Hepatocyte (in vitro differentiated cells): ENCODE results near the gene CEACAM21.

Source experiments
- EZH2 ChIP-seq: fragments of 200-600 bp; sonication (generic); IDR thresholded peaks from 2 replicates; pipeline ENCODE4 v1.6.1; 2016; ENCODE audit warnings: antibody characterized with exemption, mild to moderate bottlenecking, borderline replicate concordance
- EZH2phosphoT487 ChIP-seq: fragments of 200-600 bp; sonication (generic); IDR thresholded peaks from one replicate; pipeline ENCODE4 v1.6.1; 2018; ENCODE audit warnings: antibody characterized with exemption, mild to moderate bottlenecking, low read depth, moderate library complexity; ENCODE audit not compliant: unreplicated experiment, severe bottlenecking
- TF ChIP-seq, protein P1 (sequence below): fragments of 200-600 bp; sonication (generic); IDR thresholded peaks from 2 replicates; pipeline ENCODE4 v1.5.1; 2016; ENCODE audit warnings: antibody characterized with exemption, mild to moderate bottlenecking; ENCODE audit not compliant: poor library complexity

DNA sequence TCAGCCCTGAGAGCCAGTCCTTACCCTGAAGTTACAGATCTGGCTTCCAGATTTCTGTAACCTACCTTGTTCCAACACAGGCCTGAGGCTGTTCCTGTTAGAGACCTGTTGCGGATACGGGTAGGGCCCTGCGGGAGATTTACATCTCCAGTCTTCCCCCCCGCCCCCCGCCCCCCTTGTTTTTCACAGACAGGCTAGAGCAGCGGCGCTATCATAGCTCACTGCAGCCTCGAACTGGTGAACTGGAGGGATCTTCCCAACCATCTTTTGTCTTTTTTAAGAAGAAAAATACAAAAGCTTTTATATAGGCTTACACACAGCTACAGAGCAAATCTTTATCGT lies 10.6 kb upstream of the CEACAM21 start:
- TF ChIP-seq, protein P1, sequence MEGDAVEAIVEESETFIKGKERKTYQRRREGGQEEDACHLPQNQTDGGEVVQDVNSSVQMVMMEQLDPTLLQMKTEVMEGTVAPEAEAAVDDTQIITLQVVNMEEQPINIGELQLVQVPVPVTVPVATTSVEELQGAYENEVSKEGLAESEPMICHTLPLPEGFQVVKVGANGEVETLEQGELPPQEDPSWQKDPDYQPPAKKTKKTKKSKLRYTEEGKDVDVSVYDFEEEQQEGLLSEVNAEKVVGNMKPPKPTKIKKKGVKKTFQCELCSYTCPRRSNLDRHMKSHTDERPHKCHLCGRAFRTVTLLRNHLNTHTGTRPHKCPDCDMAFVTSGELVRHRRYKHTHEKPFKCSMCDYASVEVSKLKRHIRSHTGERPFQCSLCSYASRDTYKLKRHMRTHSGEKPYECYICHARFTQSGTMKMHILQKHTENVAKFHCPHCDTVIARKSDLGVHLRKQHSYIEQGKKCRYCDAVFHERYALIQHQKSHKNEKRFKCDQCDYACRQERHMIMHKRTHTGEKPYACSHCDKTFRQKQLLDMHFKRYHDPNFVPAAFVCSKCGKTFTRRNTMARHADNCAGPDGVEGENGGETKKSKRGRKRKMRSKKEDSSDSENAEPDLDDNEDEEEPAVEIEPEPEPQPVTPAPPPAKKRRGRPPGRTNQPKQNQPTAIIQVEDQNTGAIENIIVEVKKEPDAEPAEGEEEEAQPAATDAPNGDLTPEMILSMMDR = no peak
- TF ChIP-seq EZH2 = no peak
- no peak for TF ChIP-seq EZH2phosphoT487
